ENCODE measurements around the gene PCDHGA7. TPM values are rescaled to one million over a fixed set of nuclear protein-coding genes. Genes with fewer than 3 reads are reported as not detected.
"Not testable (repeated sequence)": the region's sequence is repeated elsewhere in the genome, so short reads cannot be mapped to it uniquely, and the experiment has no call there.

PCDHGA7 gene
- total RNA-seq, 6 experiments from 2014 or later, result 0.37 to 0.99 (median 0.76) TPM

- H3K36me3 ChIP-seq, result no peaks in the 10 kb centered on the region
- WGBS (ENCODE audit: insufficient coverage, low coverage, low lambda C conversion rate, missing lambda C conversion rate), result 34% methylated on average over 16 of the region's 69 CpGs
- TF ChIP-seq POLR2A (IDR thresholded peaks at IDR 0.05), result no peak
- TF ChIP-seq, protein P1, sequence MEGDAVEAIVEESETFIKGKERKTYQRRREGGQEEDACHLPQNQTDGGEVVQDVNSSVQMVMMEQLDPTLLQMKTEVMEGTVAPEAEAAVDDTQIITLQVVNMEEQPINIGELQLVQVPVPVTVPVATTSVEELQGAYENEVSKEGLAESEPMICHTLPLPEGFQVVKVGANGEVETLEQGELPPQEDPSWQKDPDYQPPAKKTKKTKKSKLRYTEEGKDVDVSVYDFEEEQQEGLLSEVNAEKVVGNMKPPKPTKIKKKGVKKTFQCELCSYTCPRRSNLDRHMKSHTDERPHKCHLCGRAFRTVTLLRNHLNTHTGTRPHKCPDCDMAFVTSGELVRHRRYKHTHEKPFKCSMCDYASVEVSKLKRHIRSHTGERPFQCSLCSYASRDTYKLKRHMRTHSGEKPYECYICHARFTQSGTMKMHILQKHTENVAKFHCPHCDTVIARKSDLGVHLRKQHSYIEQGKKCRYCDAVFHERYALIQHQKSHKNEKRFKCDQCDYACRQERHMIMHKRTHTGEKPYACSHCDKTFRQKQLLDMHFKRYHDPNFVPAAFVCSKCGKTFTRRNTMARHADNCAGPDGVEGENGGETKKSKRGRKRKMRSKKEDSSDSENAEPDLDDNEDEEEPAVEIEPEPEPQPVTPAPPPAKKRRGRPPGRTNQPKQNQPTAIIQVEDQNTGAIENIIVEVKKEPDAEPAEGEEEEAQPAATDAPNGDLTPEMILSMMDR (IDR thresholded peaks at IDR 0.05), result no peak
- H3K4me1 ChIP-seq, result no peaks in the 10 kb centered on the region
- peaks cover 0 to 10% (median 6%) of the 10 kb centered on the region in 4 donors for H3K9me3 ChIP-seq
- DNase-seq, result no peak
- H3K27me3 ChIP-seq, result no peaks in the 10 kb centered on the region
- no peak overlapping the region for H3K4me3 ChIP-seq
- ATAC-seq, result no peak
- H3K27ac ChIP-seq, result no peak overlapping the region
- intact Hi-C loops (cut with DNase I), result no loop called here
These were observed 10.7 kb upstream of the PCDHGA7 start for GRCh38 chr5:141371572-141372475.

DNA sequence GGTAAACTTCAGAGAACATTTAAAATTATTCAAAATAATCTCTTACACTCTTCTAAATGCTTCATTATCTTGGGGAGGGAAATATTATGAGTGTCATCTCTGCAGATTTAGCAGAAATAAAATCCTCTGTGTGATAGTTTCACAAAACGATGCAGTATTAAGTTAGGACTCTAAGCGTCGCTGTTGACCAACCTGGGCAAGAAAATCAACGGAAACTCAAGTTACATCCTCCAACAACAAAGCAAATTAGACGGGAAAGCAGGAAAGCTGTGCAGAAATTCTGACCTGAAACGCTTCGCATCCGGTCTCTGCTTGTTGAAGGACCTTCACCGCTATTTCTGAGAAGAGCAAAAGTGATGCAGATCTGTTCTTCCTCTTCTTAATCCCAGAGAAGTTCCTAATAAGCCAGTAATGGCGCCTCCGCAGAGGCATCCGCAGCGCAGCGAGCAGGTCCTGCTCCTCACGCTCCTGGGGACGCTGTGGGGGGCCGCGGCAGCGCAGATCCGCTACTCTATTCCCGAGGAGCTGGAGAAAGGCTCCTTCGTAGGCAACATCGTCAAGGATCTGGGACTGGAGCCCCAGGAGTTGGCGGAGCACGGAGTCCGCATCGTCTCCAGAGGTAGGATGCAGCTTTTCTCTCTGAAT is 8.7 kb upstream of the PCDHGA7 start, which contains the start of gene PCDHGA6:
TSS of gene PCDHGA6 (plus strand) at position 219 of the 645 bp plus-strand sequence. CDS start at position 412, 193 bp downstream.
- WGBS (ENCODE audit: insufficient coverage, low coverage, low lambda C conversion rate, missing lambda C conversion rate), result 11% methylated on average over 9 of the region's 27 CpGs
- no peak for TF ChIP-seq POLR2A (IDR thresholded peaks at IDR 0.05)
- TF ChIP-seq, protein P1 (IDR thresholded peaks at IDR 0.05), result peak; percentile 4 to 31 (median 26)
- H3K4me3 ChIP-seq, result peak within 1 kb of the TSS in 1 of 3 donors; percentile 16
- H3K4me1 ChIP-seq, result no peaks in the 10 kb centered on the region
- peaks cover 0 to 10% (median 2%) of the 10 kb centered on the region in 4 donors for H3K9me3 ChIP-seq
- intact Hi-C loops (cut with DNase I), result no loop called here
- ATAC-seq (peak in 1 of 4 donors; percentile 25), DNase-seq (no peak)
- H3K27me3 ChIP-seq, result no peaks in the 10 kb centered on the region
- H3K36me3 ChIP-seq, result no peaks in the 10 kb centered on the region
- no peak within 1 kb of the TSS for H3K27ac ChIP-seq

DNA sequence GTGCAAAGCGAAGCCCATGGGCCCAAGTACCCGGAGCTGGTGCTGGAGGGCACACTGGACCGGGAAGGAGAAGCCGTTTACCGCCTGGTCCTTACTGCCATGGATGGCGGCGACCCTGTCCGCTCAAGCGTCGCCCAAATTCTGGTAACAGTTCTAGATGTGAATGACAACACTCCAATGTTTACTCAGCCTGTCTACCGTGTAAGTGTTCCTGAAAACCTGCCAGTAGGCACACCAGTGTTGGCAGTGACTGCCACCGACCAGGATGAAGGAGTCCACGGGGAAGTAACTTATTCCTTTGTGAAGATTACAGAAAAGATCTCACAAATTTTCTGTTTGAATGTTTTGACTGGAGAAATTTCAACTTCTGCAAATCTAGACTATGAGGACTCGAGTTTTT is 7.9 kb upstream of the PCDHGA7 start:
- no peak overlapping the region for H3K27ac ChIP-seq
- DNase-seq, result no peak
- no peaks in the 10 kb centered on the region for H3K4me1 ChIP-seq
- no peaks in the 10 kb centered on the region for H3K36me3 ChIP-seq
- H3K4me3 ChIP-seq, result no peak overlapping the region
- 64% methylated on average over 10 of the region's 14 CpGs for WGBS (ENCODE audit: insufficient coverage, low coverage, low lambda C conversion rate, missing lambda C conversion rate)
- H3K9me3 ChIP-seq, result peaks cover 0 to 10% (median 2%) of the 10 kb centered on the region in 4 donors
- intact Hi-C loops (cut with DNase I), result no loop called here
- no peaks in the 10 kb centered on the region for H3K27me3 ChIP-seq
- no peak for TF ChIP-seq POLR2A (IDR thresholded peaks at IDR 0.05)
- TF ChIP-seq, protein P1 (IDR thresholded peaks at IDR 0.05), result no peak
- no peak for ATAC-seq

DNA sequence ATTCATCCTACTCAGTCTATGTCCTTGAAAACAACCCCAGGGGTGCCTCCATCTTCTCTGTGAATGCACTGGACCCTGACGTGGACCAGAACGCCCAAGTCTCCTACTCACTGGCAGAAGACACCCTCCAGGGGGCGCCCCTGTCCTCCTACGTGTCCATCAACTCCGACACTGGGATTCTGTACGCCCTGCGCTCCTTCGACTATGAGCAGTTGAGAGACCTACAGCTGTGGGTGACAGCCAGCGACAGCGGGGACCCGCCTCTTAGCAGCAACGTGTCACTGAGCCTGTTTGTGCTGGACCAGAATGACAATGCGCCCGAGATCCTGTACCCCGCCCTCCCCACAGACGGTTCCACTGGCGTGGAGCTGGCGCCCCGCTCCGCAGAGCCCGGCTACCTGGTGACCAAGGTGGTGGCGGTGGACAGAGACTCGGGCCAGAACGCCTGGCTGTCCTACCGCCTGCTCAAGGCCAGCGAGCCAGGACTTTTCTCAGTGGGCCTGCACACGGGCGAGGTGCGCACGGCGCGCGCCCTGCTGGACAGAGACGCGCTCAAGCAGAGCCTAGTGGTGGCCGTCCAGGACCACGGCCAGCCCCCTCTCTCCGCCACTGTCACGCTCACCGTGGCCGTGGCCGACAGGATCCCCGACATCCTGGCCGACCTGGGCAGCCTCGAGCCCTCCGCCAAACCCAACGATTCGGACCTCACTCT is 6.9 kb upstream of the PCDHGA7 start:
- H3K36me3 ChIP-seq; H3K27ac ChIP-seq; H3K27me3 ChIP-seq; DNase-seq; intact Hi-C loops (cut with DNase I); H3K4me3 ChIP-seq; ATAC-seq; H3K4me1 ChIP-seq: not testable (repeated sequence)
- H3K9me3 ChIP-seq, result peaks cover 0 to 10% (median 2%) of the 10 kb centered on the region in 4 donors
- 38% methylated on average over 11 of the region's 48 CpGs for WGBS (ENCODE audit: insufficient coverage, low coverage, low lambda C conversion rate, missing lambda C conversion rate)

Measured in right lobe of liver (tissue), 6 donors.